GM21390 (cell line): Measurements from ENCODE around the gene GNAI3.

ENCODE experiments used
- ATAC-seq: cut with Tn5 transposase; IDR thresholded peaks from one replicate; pipeline ENCODE4 v1.9.1; 2021; ENCODE audit not compliant: unreplicated experiment

Gene GNAI3

GRCh38 chr1:109592916-109593315 lies 44.5 kb downstream of the GNAI3 start:
- ATAC-seq = no peak

- ATAC-seq = no peak
Measured at GRCh38 chr1:109595531-109595930, 47.1 kb downstream of the GNAI3 start.

GRCh38 chr1:109598156-109598555 lies 49.7 kb downstream of the GNAI3 start:
- ATAC-seq = no peak

GRCh38 chr1:109598655-109599054 lies 50.2 kb downstream of the GNAI3 start:
- ATAC-seq = no peak

- no peak for ATAC-seq
Measured at GRCh38 chr1:109603229-109603628, 54.8 kb downstream of the GNAI3 start.

GRCh38 chr1:109605381-109605780 lies 57.0 kb downstream of the GNAI3 start:
- ATAC-seq = no peak

DNA sequence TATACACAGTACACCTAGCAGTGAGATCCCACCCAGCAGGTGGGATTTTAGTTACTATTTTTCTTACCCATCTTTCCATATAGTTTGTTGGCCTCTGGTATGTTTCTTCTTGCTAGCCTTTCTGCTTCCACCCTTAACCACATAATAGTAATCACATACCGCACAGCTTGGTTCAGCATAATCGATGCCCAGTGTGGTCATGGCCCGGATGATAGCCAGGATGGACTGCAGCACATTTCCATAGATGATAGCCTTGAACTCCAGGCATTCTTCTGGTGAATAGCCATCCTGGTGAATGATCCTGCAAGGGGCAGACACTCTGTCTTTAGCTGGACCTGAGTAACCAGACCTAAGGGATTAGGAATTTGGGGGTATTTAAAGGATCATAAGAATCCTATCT lies 61.5 kb downstream of the GNAI3 start:
- no peak for ATAC-seq

GRCh38 chr1:109610609-109611307 lies 62.3 kb downstream of the GNAI3 start:
- no peak for ATAC-seq

GRCh38 chr1:109611308-109611990 lies 63.0 kb downstream of the GNAI3 start:
- ATAC-seq = no peak

DNA sequence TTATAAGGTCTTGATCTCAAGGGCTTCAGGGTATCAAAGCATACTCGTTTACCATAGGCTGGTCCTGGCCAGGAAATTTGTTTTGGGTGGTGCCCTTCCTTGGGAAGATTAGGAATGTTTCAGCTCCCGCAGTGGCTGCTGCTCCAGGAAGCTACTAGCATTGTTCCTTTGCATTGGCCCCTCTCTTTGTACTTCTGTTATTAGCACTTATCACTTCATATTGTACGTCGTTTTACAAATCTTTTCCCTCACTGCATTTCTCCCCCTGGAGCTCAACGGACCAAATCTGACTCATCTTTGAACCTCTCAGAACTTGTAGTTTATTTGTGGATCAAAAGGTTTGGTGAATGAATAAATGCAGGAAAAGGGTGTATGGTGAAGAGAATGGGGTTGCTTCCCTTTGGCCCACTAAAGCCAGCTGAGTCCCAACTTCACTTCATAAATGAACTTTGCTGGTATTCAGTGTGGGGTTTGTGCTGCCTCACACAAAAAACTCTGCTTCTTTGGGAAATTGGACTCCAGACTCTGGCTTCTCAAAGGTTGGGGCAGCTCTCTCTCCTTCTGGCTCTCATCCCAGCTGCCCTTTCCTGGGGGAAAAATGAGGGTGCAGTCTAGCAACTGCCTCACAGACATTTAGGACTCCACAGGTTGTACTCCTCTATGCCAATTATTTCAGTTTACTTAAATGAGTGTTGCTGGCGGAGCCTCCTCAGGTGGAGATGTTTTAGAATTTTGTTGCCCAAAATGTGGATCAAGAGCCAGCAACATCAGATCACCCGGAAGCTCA lies 65.1 kb downstream of the GNAI3 start:
- ATAC-seq = no peak

- ATAC-seq = no peak
Measured at GRCh38 chr1:109615879-109616278, 67.5 kb downstream of the GNAI3 start.

- ATAC-seq = no peak
Measured at GRCh38 chr1:109616391-109616790, 68.0 kb downstream of the GNAI3 start.

- no peak for ATAC-seq
Measured at GRCh38 chr1:109617291-109617801, 68.9 kb downstream of the GNAI3 start.

- no peak for ATAC-seq
Measured at GRCh38 chr1:109618661-109619575, 70.5 kb downstream of the GNAI3 start.

DNA sequence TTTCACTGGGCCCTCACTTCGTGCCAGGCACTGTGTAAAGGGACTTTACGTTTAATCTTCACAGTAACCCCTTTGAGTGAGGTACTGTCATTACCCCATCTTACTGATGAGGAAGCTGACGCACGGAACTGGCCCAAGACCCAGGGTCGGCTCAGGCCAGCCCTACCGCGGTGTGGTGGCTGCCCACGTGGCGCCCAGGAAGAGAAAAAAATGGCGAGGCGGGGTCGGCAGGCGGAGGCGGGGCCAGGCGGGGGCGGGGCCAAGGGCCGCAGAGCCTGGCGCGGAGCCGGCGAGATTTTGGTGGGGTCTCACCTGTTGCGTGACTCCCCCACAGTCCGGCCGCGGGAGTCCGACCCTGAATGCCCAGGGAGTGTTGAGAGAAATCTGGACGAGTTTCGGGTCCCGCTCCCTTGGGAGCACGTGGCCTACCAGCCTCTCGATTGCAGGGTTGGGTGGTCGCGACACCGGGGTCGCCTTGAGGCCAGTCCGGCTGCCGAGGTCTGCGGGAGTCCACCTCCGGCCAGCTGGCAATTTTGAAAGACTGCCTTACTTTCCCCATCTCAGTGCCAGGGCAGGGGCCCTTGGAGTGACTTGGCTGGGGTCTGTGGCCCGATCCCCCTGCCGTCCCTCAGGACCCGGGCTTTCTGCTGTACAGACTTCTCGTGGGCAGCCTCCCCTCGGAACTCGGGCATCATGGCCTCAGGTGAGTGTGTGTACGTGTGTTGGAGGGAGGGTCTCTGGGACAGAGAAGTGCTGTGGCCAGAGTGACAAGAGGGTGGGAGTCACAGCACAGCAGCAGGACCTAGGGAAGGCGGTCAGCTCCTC lies 71.4 kb downstream of the GNAI3 start, which contains the start of the genes AMPD2 and GNAT2:
AMPD2 (plus strand) TSS at position 262 of the 825 bp plus-strand sequence. CDS start 1,339 bp downstream, outside the sequence.
GNAT2 (minus strand) TSS at position 41 of the 825 bp plus-strand sequence. CDS start 6,746 bp downstream, outside the sequence.
- peak; percentile 60 for ATAC-seq

DNA sequence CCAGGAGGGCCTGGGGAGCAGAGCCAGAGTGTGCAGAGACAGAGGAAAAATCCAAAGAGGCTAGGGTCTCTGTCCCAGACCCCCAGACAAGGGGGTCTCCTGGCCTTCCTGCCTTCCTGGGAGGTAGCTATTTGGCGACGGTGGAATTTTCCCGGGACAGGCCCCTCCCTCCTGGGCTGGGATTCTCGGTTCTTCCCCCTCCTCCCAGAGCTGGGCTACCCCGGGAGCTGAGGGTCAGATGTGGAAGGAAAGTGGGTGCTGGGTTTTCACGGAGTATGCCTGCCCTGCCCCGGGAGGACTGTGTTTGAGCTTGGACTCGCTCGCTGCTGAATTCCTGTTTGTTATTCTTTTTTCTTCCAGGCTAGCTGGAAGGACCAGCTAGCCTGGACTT lies 72.0 kb downstream of the GNAI3 start:
- ATAC-seq = no peak

DNA sequence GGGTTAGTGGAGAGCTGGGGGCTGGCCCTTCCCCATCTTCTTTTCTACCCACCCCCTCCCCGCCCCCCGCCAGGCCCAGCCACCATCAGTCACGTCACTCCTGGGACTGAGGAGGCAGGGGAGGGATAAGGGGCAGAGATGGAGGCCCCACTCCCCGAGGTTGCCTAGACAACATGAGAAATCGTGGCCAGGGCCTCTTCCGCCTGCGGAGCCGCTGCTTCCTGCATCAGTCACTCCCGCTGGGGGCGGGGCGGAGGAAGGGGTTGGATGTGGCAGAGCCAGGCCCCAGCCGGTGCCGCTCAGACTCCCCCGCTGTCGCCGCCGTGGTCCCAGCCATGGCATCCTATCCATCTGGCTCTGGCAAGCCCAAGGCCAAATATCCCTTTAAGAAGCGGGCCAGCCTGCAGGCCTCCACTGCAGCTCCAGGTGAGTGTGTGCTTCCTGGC lies 72.4 kb downstream of the GNAI3 start:
- ATAC-seq = peak; percentile 79

- ATAC-seq = no peak
Measured at GRCh38 chr1:109621379-109622136, 73.1 kb downstream of the GNAI3 start.
